GM18951 (cell line): Measurements from ENCODE around the gene NDUFA12.

ENCODE experiments used
- POLR2A ChIP-seq: IDR thresholded peaks from 4 replicates; pipeline ENCODE4 v1.6.1; 2011; ENCODE audit warnings: mild to moderate bottlenecking; ENCODE audit not compliant: insufficient read length, insufficient read depth; ENCODE audit errors: extremely low read depth
- in situ Hi-C: fragments of 300-500 bp; cut with MboI; formaldehyde crosslinking; loops from one replicate; pipeline ENCODE4 v1.12.0; 2022; ENCODE audit warnings: low sequenced_read_pairs, mixed read lengths, inconsistent platforms; ENCODE audit not compliant: unreplicated experiment

NDUFA12 gene

GRCh38 chr12:94969424-94969823 lies 34.1 kb downstream of the NDUFA12 start:
- in situ Hi-C loops, result no loop called here
- no peak for TF ChIP-seq POLR2A

GRCh38 chr12:94965982-94966630 lies 37.4 kb downstream of the NDUFA12 start:
- in situ Hi-C loops, result no loop called here
- no peak for TF ChIP-seq POLR2A

GRCh38 chr12:94963649-94964048 lies 39.8 kb downstream of the NDUFA12 start:
- no peak for TF ChIP-seq POLR2A
- in situ Hi-C loops, result no loop called here

DNA sequence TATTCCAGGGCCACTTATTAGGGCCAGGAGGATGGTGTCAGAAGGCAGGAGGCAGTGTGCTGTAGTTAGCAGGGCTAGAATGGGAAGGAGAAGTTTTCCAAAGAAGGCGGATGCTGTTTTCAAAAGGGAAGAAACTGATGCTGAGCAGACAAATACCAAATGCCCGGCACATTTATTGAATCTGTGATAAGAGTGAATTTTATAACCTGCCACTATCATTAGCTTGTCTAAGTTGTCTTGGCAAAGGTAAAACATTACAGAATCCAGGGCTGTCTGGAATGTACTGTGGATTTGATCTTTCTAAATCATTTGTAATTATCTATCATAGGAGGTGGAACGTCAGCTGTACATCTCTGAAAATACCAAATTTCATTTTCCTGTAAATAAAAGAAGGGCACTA lies 40.8 kb downstream of the NDUFA12 start:
- TF ChIP-seq POLR2A, result no peak
- in situ Hi-C loops, result no loop called here

- TF ChIP-seq POLR2A, result no peak
- in situ Hi-C loops, result no loop called here
Measured at GRCh38 chr12:94961911-94962310, 41.6 kb downstream of the NDUFA12 start.

DNA sequence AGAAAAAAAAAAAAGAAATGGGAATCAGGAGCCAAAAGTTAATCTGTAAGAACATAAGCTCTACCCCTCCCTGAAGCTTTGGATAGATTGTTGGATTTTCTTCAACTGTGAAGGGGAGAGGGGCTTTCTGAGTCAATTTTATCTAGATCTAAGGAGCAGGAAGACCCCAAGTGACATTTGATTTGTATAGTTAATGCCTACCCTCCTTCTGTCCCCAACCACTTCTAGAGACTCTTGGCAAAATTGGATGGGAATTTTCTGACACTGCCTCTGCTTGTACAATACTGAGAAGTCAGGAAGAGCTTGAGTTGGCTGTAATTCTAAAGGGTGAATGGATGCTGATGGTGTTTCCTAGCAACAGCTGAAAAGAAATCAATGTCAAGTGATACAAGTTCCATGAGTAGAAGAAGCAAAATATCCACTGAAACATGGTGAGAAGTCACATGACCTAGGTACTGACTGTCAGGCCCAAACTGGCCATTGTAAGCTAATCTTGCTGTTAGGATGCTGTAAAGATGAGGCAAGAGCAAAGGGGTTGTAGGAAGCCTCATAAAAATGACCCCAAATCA lies 42.2 kb downstream of the NDUFA12 start:
- in situ Hi-C loops, result no loop called here
- no peak for TF ChIP-seq POLR2A

DNA sequence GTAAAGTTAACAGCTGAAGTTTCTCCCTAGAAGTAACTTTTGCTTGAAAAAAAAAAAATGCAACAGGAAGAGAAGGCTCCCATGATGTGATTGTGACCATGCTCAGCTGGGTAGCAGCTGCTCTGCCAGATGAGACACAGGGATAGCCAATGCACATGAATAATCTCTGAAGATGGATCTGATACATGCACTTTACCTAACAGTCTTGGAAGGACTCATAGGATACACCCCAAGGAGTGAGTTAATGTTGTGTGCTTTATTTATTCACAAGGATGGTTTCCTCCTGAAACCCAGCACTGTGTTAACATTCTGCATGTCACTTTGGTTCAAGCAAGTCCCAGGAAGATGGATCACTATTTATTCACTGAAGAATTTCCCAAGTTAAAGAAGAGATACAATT lies 46.5 kb downstream of the NDUFA12 start:
- in situ Hi-C loops, result no loop called here
- TF ChIP-seq POLR2A, result no peak

GRCh38 chr12:94954948-94955592 lies 48.4 kb downstream of the NDUFA12 start:
- in situ Hi-C loops, result no loop called here
- TF ChIP-seq POLR2A, result no peak

- TF ChIP-seq POLR2A, result no peak
- in situ Hi-C loops, result no loop called here
Measured at GRCh38 chr12:94954029-94954685, 49.3 kb downstream of the NDUFA12 start.

DNA sequence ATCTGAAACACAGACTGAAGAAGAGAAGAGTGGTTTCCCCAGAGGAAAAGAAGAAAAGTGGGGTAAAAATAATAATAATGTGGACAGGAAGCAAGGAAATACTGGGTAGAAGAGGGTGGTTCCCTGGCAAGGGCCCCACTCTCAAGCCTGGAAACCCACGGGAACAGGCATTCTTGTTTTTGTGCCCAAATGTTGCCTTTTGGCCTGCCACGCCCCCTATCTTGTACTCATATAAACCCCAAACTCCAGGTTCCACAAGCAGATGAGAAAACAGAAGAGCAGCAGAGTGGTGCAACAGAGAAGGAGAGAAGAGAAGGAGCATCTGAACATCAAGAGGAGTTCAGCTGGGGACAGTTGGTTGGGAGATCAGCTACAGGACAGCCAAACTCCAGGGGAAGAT lies 51.2 kb downstream of the NDUFA12 start:
- in situ Hi-C loops, result no loop called here
- TF ChIP-seq POLR2A, result no peak

GRCh38 chr12:94951071-94951934 lies 52.2 kb downstream of the NDUFA12 start:
- in situ Hi-C loops, result no loop called here
- TF ChIP-seq POLR2A, result no peak

DNA sequence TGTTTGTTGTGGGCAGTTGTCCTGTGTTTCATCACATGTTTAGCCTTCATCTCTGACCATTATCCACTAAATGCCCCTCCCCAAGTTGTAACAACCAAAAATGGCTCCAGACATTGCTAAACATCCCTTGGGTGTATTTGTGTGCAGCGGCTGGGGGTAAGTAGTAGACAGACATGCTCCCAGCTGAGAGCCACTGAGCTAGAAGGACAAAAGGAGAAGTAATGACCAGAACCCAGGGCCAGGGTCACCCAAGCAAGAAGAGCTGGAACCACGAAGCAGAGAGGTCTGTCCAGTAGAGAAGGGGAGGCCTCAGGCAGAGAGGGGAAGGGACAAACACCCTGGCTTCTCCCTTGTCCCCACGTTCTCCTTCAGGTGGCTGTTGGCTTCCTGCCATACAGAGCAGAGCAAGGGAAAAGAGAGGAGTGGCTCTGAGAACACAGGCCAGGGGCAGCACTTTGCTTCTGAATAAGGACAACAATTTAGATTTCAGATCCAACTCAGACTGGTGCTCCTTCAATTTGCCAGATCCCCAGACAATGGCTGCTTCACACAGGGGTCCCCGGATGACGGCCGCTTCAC lies 55.2 kb downstream of the NDUFA12 start:
- TF ChIP-seq POLR2A, result no peak
- in situ Hi-C loops, result no loop called here
